ENCODE data around the gene BCL2L2.
"Not testable (repeated sequence)": the region's sequence is repeated elsewhere in the genome, so short reads cannot be mapped to it uniquely, and the experiment has no call there.

Gene BCL2L2

GRCh38 chr14:23324993-23325392 is 18.4 kb downstream of the BCL2L2 start:
- Histone ChIP-seq H3K36me3 (ENCODE audit: control insufficient read depth in 2 of 2, insufficient read depth in 2 of 2, low read length in 2 of 2) (peaks cover 16 to 22% of the 10 kb centered on the region in 2 donors), H3K27me3 (ENCODE audit: control insufficient read depth in 2 of 2, insufficient read depth in 2 of 2, low read length in 2 of 2) (no peaks in the 10 kb centered on the region), H3K9me3 (ENCODE audit: control insufficient read depth in 2 of 2, low read length in 2 of 2) (no peaks in the 10 kb centered on the region), H3K9ac (ENCODE audit: low read depth in 1 of 2, low read length in 2 of 2) (no peak overlapping the region), H3K4me1 (ENCODE audit: control insufficient read depth in 2 of 2, insufficient read depth in 2 of 2, low read length in 2 of 2) (peaks cover 13 to 16% of the 10 kb centered on the region in 2 donors), H3K27ac (ENCODE audit: low read depth in 2 of 2, low read length in 2 of 2) (no peak overlapping the region), H3K4me3 (ENCODE audit: low read length in 2 of 2) (no peak overlapping the region)

- not testable (repeated sequence) for H3K9me3 ChIP-seq (ENCODE audit: control insufficient read depth in 2 of 2, low read length in 2 of 2); H3K27me3 ChIP-seq (ENCODE audit: control insufficient read depth in 2 of 2, insufficient read depth in 2 of 2, low read length in 2 of 2); H3K4me3 ChIP-seq (ENCODE audit: low read length in 2 of 2); H3K9ac ChIP-seq (ENCODE audit: low read depth in 1 of 2, low read length in 2 of 2); H3K27ac ChIP-seq (ENCODE audit: low read depth in 2 of 2, low read length in 2 of 2)
- Histone ChIP-seq H3K36me3 (ENCODE audit: control insufficient read depth in 2 of 2, insufficient read depth in 2 of 2, low read length in 2 of 2) (peaks cover 16 to 21% of the 10 kb centered on the region in 2 donors), H3K4me1 (ENCODE audit: control insufficient read depth in 2 of 2, insufficient read depth in 2 of 2, low read length in 2 of 2) (peaks cover 8 to 10% of the 10 kb centered on the region in 2 donors)
Observed at GRCh38 chr14:23325746-23326145, 19.1 kb downstream of the BCL2L2 start.

GRCh38 chr14:23326491-23327332 is 20.1 kb downstream of the BCL2L2 start:
- peaks cover 8 to 10% of the 10 kb centered on the region in 2 donors for H3K4me1 ChIP-seq (ENCODE audit: control insufficient read depth in 2 of 2, insufficient read depth in 2 of 2, low read length in 2 of 2)
- no peaks in the 10 kb centered on the region for H3K9me3 ChIP-seq (ENCODE audit: control insufficient read depth in 2 of 2, low read length in 2 of 2)
- no peak overlapping the region for H3K4me3 ChIP-seq (ENCODE audit: low read length in 2 of 2)

GRCh38 chr14:23327947-23328744 is 21.5 kb downstream of the BCL2L2 start:
- Histone ChIP-seq H3K4me3 (ENCODE audit: low read length in 2 of 2) (no peak overlapping the region), H3K4me1 (ENCODE audit: control insufficient read depth in 2 of 2, insufficient read depth in 2 of 2, low read length in 2 of 2) (no peaks in the 10 kb centered on the region), H3K9ac (ENCODE audit: low read depth in 1 of 2, low read length in 2 of 2) (no peak overlapping the region), H3K27ac (ENCODE audit: low read depth in 2 of 2, low read length in 2 of 2) (no peak overlapping the region), H3K9me3 (ENCODE audit: control insufficient read depth in 2 of 2, low read length in 2 of 2) (no peaks in the 10 kb centered on the region), H3K36me3 (ENCODE audit: control insufficient read depth in 2 of 2, insufficient read depth in 2 of 2, low read length in 2 of 2) (peaks cover 16 to 20% of the 10 kb centered on the region in 2 donors), H3K27me3 (ENCODE audit: control insufficient read depth in 2 of 2, insufficient read depth in 2 of 2, low read length in 2 of 2) (no peaks in the 10 kb centered on the region)

More at GRCh38 chr14:23326491-23327332, 20.1 kb downstream of the BCL2L2 start:
- H3K27ac ChIP-seq (ENCODE audit: low read depth in 2 of 2, low read length in 2 of 2), result no peak overlapping the region
- no peaks in the 10 kb centered on the region for H3K27me3 ChIP-seq (ENCODE audit: control insufficient read depth in 2 of 2, insufficient read depth in 2 of 2, low read length in 2 of 2)
- H3K9ac ChIP-seq (ENCODE audit: low read depth in 1 of 2, low read length in 2 of 2), result no peak overlapping the region
- peaks cover 16 to 21% of the 10 kb centered on the region in 2 donors for H3K36me3 ChIP-seq (ENCODE audit: control insufficient read depth in 2 of 2, insufficient read depth in 2 of 2, low read length in 2 of 2)

GRCh38 chr14:23335623-23336022 is 29.0 kb downstream of the BCL2L2 start:
- Histone ChIP-seq H3K36me3 (ENCODE audit: control insufficient read depth in 2 of 2, insufficient read depth in 2 of 2, low read length in 2 of 2) (no peaks in the 10 kb centered on the region), H3K9ac (ENCODE audit: low read depth in 1 of 2, low read length in 2 of 2) (no peak overlapping the region), H3K9me3 (ENCODE audit: control insufficient read depth in 2 of 2, low read length in 2 of 2) (no peaks in the 10 kb centered on the region), H3K4me1 (ENCODE audit: control insufficient read depth in 2 of 2, insufficient read depth in 2 of 2, low read length in 2 of 2) (no peaks in the 10 kb centered on the region), H3K27ac (ENCODE audit: low read depth in 2 of 2, low read length in 2 of 2) (no peak overlapping the region), H3K27me3 (ENCODE audit: control insufficient read depth in 2 of 2, insufficient read depth in 2 of 2, low read length in 2 of 2) (no peaks in the 10 kb centered on the region), H3K4me3 (ENCODE audit: low read length in 2 of 2) (no peak overlapping the region)

- H3K4me1 ChIP-seq (ENCODE audit: control insufficient read depth in 2 of 2, insufficient read depth in 2 of 2, low read length in 2 of 2), result no peaks in the 10 kb centered on the region
- H3K4me3 ChIP-seq (ENCODE audit: low read length in 2 of 2), result no peak overlapping the region
- H3K27ac ChIP-seq (ENCODE audit: low read depth in 2 of 2, low read length in 2 of 2), result no peak overlapping the region
- H3K27me3 ChIP-seq (ENCODE audit: control insufficient read depth in 2 of 2, insufficient read depth in 2 of 2, low read length in 2 of 2), result no peaks in the 10 kb centered on the region
- H3K36me3 ChIP-seq (ENCODE audit: control insufficient read depth in 2 of 2, insufficient read depth in 2 of 2, low read length in 2 of 2), result no peaks in the 10 kb centered on the region
- H3K9ac ChIP-seq (ENCODE audit: low read depth in 1 of 2, low read length in 2 of 2), result no peak overlapping the region
- H3K9me3 ChIP-seq (ENCODE audit: control insufficient read depth in 2 of 2, low read length in 2 of 2), result no peaks in the 10 kb centered on the region
Observed at GRCh38 chr14:23339506-23340268, 33.1 kb downstream of the BCL2L2 start.

- Histone ChIP-seq H3K9me3 (ENCODE audit: control insufficient read depth in 2 of 2, low read length in 2 of 2) (no peaks in the 10 kb centered on the region), H3K4me1 (ENCODE audit: control insufficient read depth in 2 of 2, insufficient read depth in 2 of 2, low read length in 2 of 2) (no peaks in the 10 kb centered on the region), H3K36me3 (ENCODE audit: control insufficient read depth in 2 of 2, insufficient read depth in 2 of 2, low read length in 2 of 2) (no peaks in the 10 kb centered on the region), H3K9ac (ENCODE audit: low read depth in 1 of 2, low read length in 2 of 2) (no peak overlapping the region), H3K27ac (ENCODE audit: low read depth in 2 of 2, low read length in 2 of 2) (no peak overlapping the region), H3K4me3 (ENCODE audit: low read length in 2 of 2) (no peak overlapping the region), H3K27me3 (ENCODE audit: control insufficient read depth in 2 of 2, insufficient read depth in 2 of 2, low read length in 2 of 2) (no peaks in the 10 kb centered on the region)
Observed at GRCh38 chr14:23344481-23344880, 37.8 kb downstream of the BCL2L2 start.

GRCh38 chr14:23345987-23346692 is 39.5 kb downstream of the BCL2L2 start:
- Histone ChIP-seq H3K9me3 (ENCODE audit: control insufficient read depth in 2 of 2, low read length in 2 of 2) (no peaks in the 10 kb centered on the region), H3K9ac (ENCODE audit: low read depth in 1 of 2, low read length in 2 of 2) (no peak overlapping the region), H3K27ac (ENCODE audit: low read depth in 2 of 2, low read length in 2 of 2) (no peak overlapping the region), H3K4me1 (ENCODE audit: control insufficient read depth in 2 of 2, insufficient read depth in 2 of 2, low read length in 2 of 2) (no peaks in the 10 kb centered on the region), H3K27me3 (ENCODE audit: control insufficient read depth in 2 of 2, insufficient read depth in 2 of 2, low read length in 2 of 2) (peaks cover 2 to 9% of the 10 kb centered on the region in 2 donors), H3K4me3 (ENCODE audit: low read length in 2 of 2) (no peak overlapping the region), H3K36me3 (ENCODE audit: control insufficient read depth in 2 of 2, insufficient read depth in 2 of 2, low read length in 2 of 2) (no peaks in the 10 kb centered on the region)

- Histone ChIP-seq H3K27me3 (ENCODE audit: control insufficient read depth in 2 of 2, insufficient read depth in 2 of 2, low read length in 2 of 2) (peaks cover 8 to 16% of the 10 kb centered on the region in 2 donors), H3K4me3 (ENCODE audit: low read length in 2 of 2) (no peak overlapping the region), H3K27ac (ENCODE audit: low read depth in 2 of 2, low read length in 2 of 2) (no peak overlapping the region), H3K9me3 (ENCODE audit: control insufficient read depth in 2 of 2, low read length in 2 of 2) (no peaks in the 10 kb centered on the region), H3K9ac (ENCODE audit: low read depth in 1 of 2, low read length in 2 of 2) (no peak overlapping the region), H3K4me1 (ENCODE audit: control insufficient read depth in 2 of 2, insufficient read depth in 2 of 2, low read length in 2 of 2) (peaks cover 0 to under 1% of the 10 kb centered on the region in 2 donors), H3K36me3 (ENCODE audit: control insufficient read depth in 2 of 2, insufficient read depth in 2 of 2, low read length in 2 of 2) (no peaks in the 10 kb centered on the region)
Observed at GRCh38 chr14:23346693-23347405, 40.2 kb downstream of the BCL2L2 start.

Measured in mucosa of rectum (tissue), 2 donors.